ENCODE measurements around the gene MEGF6.
A peak's percentile ranks its signal among the peaks of the same experiment; 100 is the strongest.

The MEGF6 gene

GRCh38 chr1:3656450-3657095, 45.3 kb upstream of the MEGF6 start:
- no peak for DNase-seq (ENCODE audit: low read depth in 1 of 2, low spot score in 1 of 2)
- H3K27me3 ChIP-seq (ENCODE audit: insufficient read depth, poor library complexity, severe bottlenecking): peaks cover 46% of the 10 kb centered on the region
- no peak overlapping the region for H3K4me3 ChIP-seq (replicated peaks; ENCODE audit: insufficient read depth, low read length)
- H3K27ac ChIP-seq (replicated peaks): no peak overlapping the region
- no peak for TF ChIP-seq POLR2AphosphoS5 (IDR thresholded peaks at IDR 0.05; ENCODE audit: low read depth)
- TF ChIP-seq GABPA (IDR thresholded peaks at IDR 0.05; ENCODE audit: low read depth): no peak
- no peak for TF ChIP-seq SPI1 (IDR thresholded peaks at IDR 0.05; ENCODE audit: borderline replicate concordance, low read depth)
- no peak for TF ChIP-seq CTCF (IDR thresholded peaks at IDR 0.05; ENCODE audit: insufficient read depth, low read length)
- TF ChIP-seq, protein P1, sequence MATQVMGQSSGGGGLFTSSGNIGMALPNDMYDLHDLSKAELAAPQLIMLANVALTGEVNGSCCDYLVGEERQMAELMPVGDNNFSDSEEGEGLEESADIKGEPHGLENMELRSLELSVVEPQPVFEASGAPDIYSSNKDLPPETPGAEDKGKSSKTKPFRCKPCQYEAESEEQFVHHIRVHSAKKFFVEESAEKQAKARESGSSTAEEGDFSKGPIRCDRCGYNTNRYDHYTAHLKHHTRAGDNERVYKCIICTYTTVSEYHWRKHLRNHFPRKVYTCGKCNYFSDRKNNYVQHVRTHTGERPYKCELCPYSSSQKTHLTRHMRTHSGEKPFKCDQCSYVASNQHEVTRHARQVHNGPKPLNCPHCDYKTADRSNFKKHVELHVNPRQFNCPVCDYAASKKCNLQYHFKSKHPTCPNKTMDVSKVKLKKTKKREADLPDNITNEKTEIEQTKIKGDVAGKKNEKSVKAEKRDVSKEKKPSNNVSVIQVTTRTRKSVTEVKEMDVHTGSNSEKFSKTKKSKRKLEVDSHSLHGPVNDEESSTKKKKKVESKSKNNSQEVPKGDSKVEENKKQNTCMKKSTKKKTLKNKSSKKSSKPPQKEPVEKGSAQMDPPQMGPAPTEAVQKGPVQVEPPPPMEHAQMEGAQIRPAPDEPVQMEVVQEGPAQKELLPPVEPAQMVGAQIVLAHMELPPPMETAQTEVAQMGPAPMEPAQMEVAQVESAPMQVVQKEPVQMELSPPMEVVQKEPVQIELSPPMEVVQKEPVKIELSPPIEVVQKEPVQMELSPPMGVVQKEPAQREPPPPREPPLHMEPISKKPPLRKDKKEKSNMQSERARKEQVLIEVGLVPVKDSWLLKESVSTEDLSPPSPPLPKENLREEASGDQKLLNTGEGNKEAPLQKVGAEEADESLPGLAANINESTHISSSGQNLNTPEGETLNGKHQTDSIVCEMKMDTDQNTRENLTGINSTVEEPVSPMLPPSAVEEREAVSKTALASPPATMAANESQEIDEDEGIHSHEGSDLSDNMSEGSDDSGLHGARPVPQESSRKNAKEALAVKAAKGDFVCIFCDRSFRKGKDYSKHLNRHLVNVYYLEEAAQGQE (IDR thresholded peaks at IDR 0.05; ENCODE audit: insufficient replicate concordance, low read depth): no peak

DNA sequence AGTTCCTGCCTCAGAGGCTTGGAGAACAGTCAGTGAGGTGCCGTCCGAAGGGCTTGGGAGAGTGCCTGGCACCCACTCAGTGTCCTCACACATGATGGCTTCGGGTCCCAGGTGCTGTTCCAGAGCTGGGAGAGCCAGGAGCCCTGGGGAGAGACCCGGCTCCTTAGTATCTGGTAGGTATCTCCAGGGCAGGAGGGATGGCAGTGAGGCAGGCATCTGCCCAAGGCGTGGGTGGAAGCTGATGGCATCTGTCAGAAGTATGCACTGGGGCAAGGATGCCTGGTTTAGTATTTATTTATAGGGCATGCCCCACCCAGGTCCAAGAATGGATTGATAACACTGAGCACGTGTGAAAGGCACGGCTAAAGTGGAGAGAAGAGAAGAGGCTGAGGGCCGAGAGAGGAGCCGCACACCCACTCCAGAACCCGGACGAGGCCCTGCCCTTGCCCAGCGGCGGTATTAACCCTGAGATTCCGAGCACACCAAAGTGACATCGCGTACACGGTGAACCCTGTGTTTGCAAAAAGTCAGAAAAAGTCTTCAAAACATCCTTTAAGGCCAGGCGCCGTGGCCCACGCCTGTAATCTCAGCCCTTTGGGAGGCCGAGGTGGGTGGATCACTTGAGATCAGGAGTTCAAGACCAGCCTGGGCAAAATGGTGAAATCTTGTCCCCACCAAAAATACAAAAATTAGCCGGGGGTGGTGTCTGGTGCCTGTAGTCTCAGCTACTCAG, 43.4 kb upstream of the MEGF6 start:
- peaks cover 60% of the 10 kb centered on the region for H3K27me3 ChIP-seq (ENCODE audit: insufficient read depth, poor library complexity, severe bottlenecking)
- DNase-seq (ENCODE audit: low read depth in 1 of 2, low spot score in 1 of 2): no peak
- TF ChIP-seq SPI1 (IDR thresholded peaks at IDR 0.05; ENCODE audit: borderline replicate concordance, low read depth) (no peak), GABPA (IDR thresholded peaks at IDR 0.05; ENCODE audit: low read depth) (no peak)
- H3K27ac ChIP-seq (replicated peaks): no peak overlapping the region
- no peak overlapping the region for H3K4me3 ChIP-seq (replicated peaks; ENCODE audit: insufficient read depth, low read length)

DNA sequence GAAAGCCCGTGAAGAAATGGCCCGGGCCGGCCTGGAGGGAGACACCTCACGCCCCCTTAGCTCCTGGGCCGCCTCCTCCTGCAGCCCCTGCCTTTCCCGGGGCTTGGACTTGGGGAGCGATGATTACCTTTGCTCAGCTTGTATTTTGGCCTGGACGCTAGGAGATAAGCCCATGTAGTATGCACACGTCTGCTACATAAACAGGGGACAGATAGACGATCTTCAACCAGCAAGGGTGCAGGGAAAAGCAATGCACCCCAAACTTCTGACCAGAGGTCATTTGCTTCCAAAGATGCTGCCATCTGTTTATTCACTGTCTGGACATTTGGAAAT, 41.9 kb upstream of the MEGF6 start:
- H3K27me3 ChIP-seq (ENCODE audit: insufficient read depth, poor library complexity, severe bottlenecking): peaks cover 60% of the 10 kb centered on the region
- no peak overlapping the region; the same call in 1 of the 2 replicates for H3K4me3 ChIP-seq (replicated peaks; ENCODE audit: insufficient read depth, low read length)
- no peak for DNase-seq (ENCODE audit: low read depth in 1 of 2, low spot score in 1 of 2)
- no peak for TF ChIP-seq POLR2AphosphoS5 (IDR thresholded peaks at IDR 0.05; ENCODE audit: low read depth)
- TF ChIP-seq, protein P1 (IDR thresholded peaks at IDR 0.05; ENCODE audit: insufficient replicate concordance, low read depth): no peak
- TF ChIP-seq CTCF (IDR thresholded peaks at IDR 0.05; ENCODE audit: insufficient read depth, low read length): no peak
- TF ChIP-seq SPI1 (IDR thresholded peaks at IDR 0.05; ENCODE audit: borderline replicate concordance, low read depth): no peak
- no peak for TF ChIP-seq GABPA (IDR thresholded peaks at IDR 0.05; ENCODE audit: low read depth)
- no peak overlapping the region for H3K27ac ChIP-seq (replicated peaks)

DNA sequence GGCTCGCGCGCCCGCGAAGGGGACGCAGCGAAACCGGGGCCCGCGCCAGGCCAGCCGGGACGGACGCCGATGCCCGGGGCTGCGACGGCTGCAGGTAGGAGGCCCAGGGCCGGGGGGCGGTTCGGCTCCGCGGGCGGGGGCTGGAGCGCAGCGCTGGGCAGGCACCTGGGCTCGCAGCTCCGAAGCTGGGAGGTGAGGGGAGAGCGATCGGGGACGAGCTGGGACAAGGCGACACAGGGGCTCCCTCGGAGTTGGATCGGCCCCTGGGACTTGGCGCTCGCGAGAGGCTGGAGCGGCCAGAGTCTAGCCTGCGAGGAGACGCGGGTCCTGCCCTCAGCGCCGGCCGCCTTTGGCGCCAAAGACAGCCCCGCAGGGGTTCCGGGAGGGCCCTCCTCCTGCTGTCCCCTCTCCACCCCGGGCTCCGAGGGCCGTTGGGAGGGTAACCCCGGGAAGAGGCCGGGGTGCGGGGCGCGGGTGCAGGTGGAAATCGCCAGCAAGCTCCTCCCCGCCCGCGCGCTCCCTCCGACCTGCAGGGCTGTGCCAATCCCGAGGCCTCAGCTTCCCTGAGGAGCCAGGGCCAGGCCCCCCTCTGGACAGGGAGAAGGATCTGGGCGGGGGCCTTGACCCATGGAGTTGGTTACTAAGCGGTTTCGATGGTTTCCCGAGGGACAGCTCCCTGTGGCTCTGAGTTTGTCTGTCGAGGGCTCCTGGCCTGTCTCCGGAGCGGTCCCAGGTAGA, 41.4 kb upstream of the MEGF6 start:
- peak overlapping the region; percentile 26 for H3K4me3 ChIP-seq (replicated peaks; ENCODE audit: insufficient read depth, low read length)
- no peak for DNase-seq (ENCODE audit: low read depth in 1 of 2, low spot score in 1 of 2)
- no peak overlapping the region for H3K27ac ChIP-seq (replicated peaks)
- TF ChIP-seq POLR2AphosphoS5 (IDR thresholded peaks at IDR 0.05; ENCODE audit: low read depth): no peak
- TF ChIP-seq GABPA (IDR thresholded peaks at IDR 0.05; ENCODE audit: low read depth): no peak
- TF ChIP-seq, protein P1 (IDR thresholded peaks at IDR 0.05; ENCODE audit: insufficient replicate concordance, low read depth): no peak
- peaks cover 60% of the 10 kb centered on the region for H3K27me3 ChIP-seq (ENCODE audit: insufficient read depth, poor library complexity, severe bottlenecking)
